Measurements from ENCODE around the gene PCIF1. TPM values are rescaled to one million over a fixed set of nuclear protein-coding genes. Genes with fewer than 3 reads are reported as not detected.
"Not testable (repeated sequence)": the region's sequence is repeated elsewhere in the genome, so short reads cannot be mapped to it uniquely, and the experiment has no call there.

The PCIF1 gene
- total RNA-seq, 1 donor from 2014 or later, result 29.3 TPM

GRCh38 chr20:45967551-45968080, 33.1 kb downstream of the PCIF1 start:
- no peak for DNase-seq (ENCODE audit: low spot score)

GRCh38 chr20:45968081-45968671, 33.7 kb downstream of the PCIF1 start:
- no peak for DNase-seq (ENCODE audit: low spot score)

GRCh38 chr20:45968801-45969711, 34.6 kb downstream of the PCIF1 start:
- no peak for DNase-seq (ENCODE audit: low spot score)

- DNase-seq (ENCODE audit: low spot score), result no peak
Measured at GRCh38 chr20:45969712-45970634, 35.5 kb downstream of the PCIF1 start.

GRCh38 chr20:45970646-45971424, 36.4 kb downstream of the PCIF1 start:
- DNase-seq (ENCODE audit: low spot score), result no peak

GRCh38 chr20:45971425-45971674, 36.9 kb downstream of the PCIF1 start:
- no peak for DNase-seq (ENCODE audit: low spot score)

GRCh38 chr20:45971675-45972499, 37.4 kb downstream of the PCIF1 start, which contains the start of gene ZNF335:
Gene ZNF335, minus strand, starts transcription at chr20:45972203. Its CDS starts 793 bp downstream, at chr20:45971410.
- DNase-seq (ENCODE audit: low spot score), result peak; percentile 96

GRCh38 chr20:45972500-45973183, 38.2 kb downstream of the PCIF1 start:
- no peak for DNase-seq (ENCODE audit: low spot score)

- DNase-seq (ENCODE audit: low spot score), result no peak
Measured at GRCh38 chr20:45974896-45975565, 40.5 kb downstream of the PCIF1 start.

GRCh38 chr20:45975686-45976085, 41.2 kb downstream of the PCIF1 start:
- DNase-seq (ENCODE audit: low spot score), result no peak

GRCh38 chr20:45976086-45976485, 41.6 kb downstream of the PCIF1 start:
- DNase-seq (ENCODE audit: low spot score), result no peak

- DNase-seq (ENCODE audit: low spot score), result no peak
Measured at GRCh38 chr20:45981261-45981660, 46.8 kb downstream of the PCIF1 start.

GRCh38 chr20:45983279-45983743, 48.8 kb downstream of the PCIF1 start:
- DNase-seq (ENCODE audit: low spot score), result no peak

- no peak for DNase-seq (ENCODE audit: low spot score)
Measured at GRCh38 chr20:45985573-45985972, 51.1 kb downstream of the PCIF1 start.

- DNase-seq (ENCODE audit: low spot score), result peak; percentile 73
Measured at GRCh38 chr20:45987108-45987780, 52.8 kb downstream of the PCIF1 start.

- not testable (repeated sequence) for DNase-seq (ENCODE audit: low spot score)
Measured at GRCh38 chr20:45988830-45989229, 54.3 kb downstream of the PCIF1 start.

- DNase-seq (ENCODE audit: low spot score), result no peak
Measured at GRCh38 chr20:45991616-45992015, 57.1 kb downstream of the PCIF1 start.

- DNase-seq (ENCODE audit: low spot score), result peak; percentile 44
Measured at GRCh38 chr20:45993197-45993951, 58.9 kb downstream of the PCIF1 start.
